Ishikawa (cell line): ENCODE measurements around the gene FKBP4.

Source experiments
- CREB1 ChIP-seq: IDR thresholded peaks from 2 replicates; pipeline ENCODE4 v1.6.1; 2012; ENCODE audit warnings: low read depth
- EGR1 ChIP-seq: IDR thresholded peaks from 2 replicates; pipeline ENCODE4 v1.6.1; 2012
- EP300 ChIP-seq: IDR thresholded peaks from 2 replicates; pipeline ENCODE4 v1.6.1; 2012; ENCODE audit warnings: borderline replicate concordance
- MAX ChIP-seq: IDR thresholded peaks from 2 replicates; pipeline ENCODE4 v1.6.1; 2012
- NFIC ChIP-seq: IDR thresholded peaks from 2 replicates; pipeline ENCODE4 v1.6.1; 2012
- RAD21 ChIP-seq: IDR thresholded peaks from 2 replicates; pipeline ENCODE4 v1.6.1; 2012; ENCODE audit warnings: low read depth
- TAF1 ChIP-seq: IDR thresholded peaks from 2 replicates; pipeline ENCODE4 v1.6.1; 2012; ENCODE audit warnings: low read depth, mild to moderate bottlenecking
- TCF12 ChIP-seq: IDR thresholded peaks from 2 replicates; pipeline ENCODE4 v1.6.1; 2012; ENCODE audit warnings: low read depth
- TEAD4 ChIP-seq: IDR thresholded peaks from 2 replicates; pipeline ENCODE4 v1.6.1; 2012
- ZBTB7A ChIP-seq: IDR thresholded peaks from 2 replicates; pipeline ENCODE4 v1.6.1; 2012; ENCODE audit warnings: low read depth
- TF ChIP-seq, protein P1 (sequence below): IDR thresholded peaks from 2 replicates; pipeline ENCODE4 v1.6.1; 2012; ENCODE audit warnings: low read depth, mild to moderate bottlenecking
- TF ChIP-seq, protein P2 (sequence below): IDR thresholded peaks from 2 replicates; pipeline ENCODE4 v1.6.1; 2012

- TF ChIP-seq EP300, result no peak
- no peak for TF ChIP-seq RAD21
- TF ChIP-seq CREB1, result no peak
- TF ChIP-seq TCF12, result no peak
- TF ChIP-seq, protein P1, sequence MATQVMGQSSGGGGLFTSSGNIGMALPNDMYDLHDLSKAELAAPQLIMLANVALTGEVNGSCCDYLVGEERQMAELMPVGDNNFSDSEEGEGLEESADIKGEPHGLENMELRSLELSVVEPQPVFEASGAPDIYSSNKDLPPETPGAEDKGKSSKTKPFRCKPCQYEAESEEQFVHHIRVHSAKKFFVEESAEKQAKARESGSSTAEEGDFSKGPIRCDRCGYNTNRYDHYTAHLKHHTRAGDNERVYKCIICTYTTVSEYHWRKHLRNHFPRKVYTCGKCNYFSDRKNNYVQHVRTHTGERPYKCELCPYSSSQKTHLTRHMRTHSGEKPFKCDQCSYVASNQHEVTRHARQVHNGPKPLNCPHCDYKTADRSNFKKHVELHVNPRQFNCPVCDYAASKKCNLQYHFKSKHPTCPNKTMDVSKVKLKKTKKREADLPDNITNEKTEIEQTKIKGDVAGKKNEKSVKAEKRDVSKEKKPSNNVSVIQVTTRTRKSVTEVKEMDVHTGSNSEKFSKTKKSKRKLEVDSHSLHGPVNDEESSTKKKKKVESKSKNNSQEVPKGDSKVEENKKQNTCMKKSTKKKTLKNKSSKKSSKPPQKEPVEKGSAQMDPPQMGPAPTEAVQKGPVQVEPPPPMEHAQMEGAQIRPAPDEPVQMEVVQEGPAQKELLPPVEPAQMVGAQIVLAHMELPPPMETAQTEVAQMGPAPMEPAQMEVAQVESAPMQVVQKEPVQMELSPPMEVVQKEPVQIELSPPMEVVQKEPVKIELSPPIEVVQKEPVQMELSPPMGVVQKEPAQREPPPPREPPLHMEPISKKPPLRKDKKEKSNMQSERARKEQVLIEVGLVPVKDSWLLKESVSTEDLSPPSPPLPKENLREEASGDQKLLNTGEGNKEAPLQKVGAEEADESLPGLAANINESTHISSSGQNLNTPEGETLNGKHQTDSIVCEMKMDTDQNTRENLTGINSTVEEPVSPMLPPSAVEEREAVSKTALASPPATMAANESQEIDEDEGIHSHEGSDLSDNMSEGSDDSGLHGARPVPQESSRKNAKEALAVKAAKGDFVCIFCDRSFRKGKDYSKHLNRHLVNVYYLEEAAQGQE, result no peak
- TF ChIP-seq, protein P2, sequence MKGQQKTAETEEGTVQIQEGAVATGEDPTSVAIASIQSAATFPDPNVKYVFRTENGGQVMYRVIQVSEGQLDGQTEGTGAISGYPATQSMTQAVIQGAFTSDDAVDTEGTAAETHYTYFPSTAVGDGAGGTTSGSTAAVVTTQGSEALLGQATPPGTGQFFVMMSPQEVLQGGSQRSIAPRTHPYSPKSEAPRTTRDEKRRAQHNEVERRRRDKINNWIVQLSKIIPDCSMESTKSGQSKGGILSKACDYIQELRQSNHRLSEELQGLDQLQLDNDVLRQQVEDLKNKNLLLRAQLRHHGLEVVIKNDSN, result no peak
- TF ChIP-seq ZBTB7A, result no peak
- TF ChIP-seq NFIC, result no peak
- TF ChIP-seq MAX, result no peak
- no peak for TF ChIP-seq EGR1
- TF ChIP-seq TEAD4, result no peak
- no peak for TF ChIP-seq TAF1
These were observed 5.3 kb downstream of the FKBP4 start for GRCh38 chr12:2800046-2800570.
